OCI-LY7 (cell line): Measurements from ENCODE around the gene LCN2. TPM values are rescaled to one million over a fixed set of nuclear protein-coding genes. Genes with fewer than 3 reads are reported as not detected.

Experiments used
- BruUV-seq: library from RNA; stranded (reverse); fragments of 400-500 nt; replicated peaks from 2 replicates; lab custom pipeline; 2021; lab: Mats Ljungman, UMichigan
- CTCF ChIA-PET: fragments of 300-600 bp; sonication (Branson Sonifier 250); formaldehyde crosslinking; loops from one replicate; lab custom pipeline; 2022; ENCODE audit warnings: antibody characterized with exemption; ENCODE audit not compliant: unreplicated experiment; lab: Charles Lee
- POLR2A ChIA-PET: fragments of 300-600 bp; sonication (Branson Sonifier 250); formaldehyde crosslinking; loops from one replicate; lab custom pipeline; 2022; ENCODE audit warnings: antibody characterized with exemption; lab: Charles Lee
- DNase-seq: peaks from one replicate; pipeline ENCODE4 v3.0.0-alpha.2; 2015; ENCODE audit warnings: low spot score
- H2AFZ ChIP-seq: fragments of 200-600 bp; sonication (generic), shearing (Covaris generic); 2 replicates; pipeline ENCODE4 v1.6.1; 2014; ENCODE audit warnings: mild to moderate bottlenecking, antibody characterized with exemption, low read length, moderate library complexity
- H3K27ac ChIP-seq: fragments of 200-600 bp; sonication (generic); 2 replicates; pipeline ENCODE4 v1.5.1; 2014; ENCODE audit warnings: mixed run types, low read depth, mild to moderate bottlenecking, moderate library complexity, low read length, inconsistent platforms; ENCODE audit not compliant: poor library complexity, severe bottlenecking
- H3K36me3 ChIP-seq: fragments of 200-600 bp; sonication (generic); 2 replicates; pipeline ENCODE4 v1.6.1; 2014; ENCODE audit warnings: mild to moderate bottlenecking, antibody characterized with exemption, low read length, moderate library complexity, mixed read lengths; ENCODE audit not compliant: insufficient read depth
- H3K4me1 ChIP-seq: fragments of 200-600 bp; sonication (generic); 2 replicates; pipeline ENCODE4 v1.5.1; 2014; ENCODE audit warnings: mild to moderate bottlenecking, low read length; ENCODE audit not compliant: insufficient read depth, poor library complexity, severe bottlenecking
- H3K4me2 ChIP-seq: fragments of 200-600 bp; sonication (generic); 2 replicates; pipeline ENCODE4 v1.6.1; 2014; ENCODE audit warnings: mild to moderate bottlenecking, low read length
- H3K4me3 ChIP-seq: fragments of 200-600 bp; sonication (generic); 2 replicates; pipeline ENCODE4 v1.5.1; 2014; ENCODE audit warnings: mild to moderate bottlenecking, low read depth, low read length; ENCODE audit not compliant: poor library complexity, severe bottlenecking
- H3K79me2 ChIP-seq: fragments of 200-600 bp; sonication (generic); 2 replicates; pipeline ENCODE4 v1.6.1; 2016; ENCODE audit warnings: low read depth, mild to moderate bottlenecking, low read length, moderate library complexity, mixed read lengths; ENCODE audit not compliant: insufficient read depth
- H3K9me2 ChIP-seq: fragments of 200-600 bp; sonication (generic); 2 replicates; pipeline ENCODE4 v1.6.1; 2016; ENCODE audit warnings: mild to moderate bottlenecking, low read length, mixed read lengths; ENCODE audit not compliant: insufficient read depth
- H3K9me3 ChIP-seq: fragments of 200-600 bp; sonication (generic); 2 replicates; pipeline ENCODE4 v1.6.1; 2014; ENCODE audit warnings: mild to moderate bottlenecking, mixed run types, low read length, mixed read lengths
- H4K20me1 ChIP-seq: fragments of 200-600 bp; sonication (generic); 2 replicates; pipeline ENCODE4 v1.6.1; 2014; ENCODE audit warnings: mild to moderate bottlenecking, antibody characterized with exemption, low read length, moderate library complexity, mixed read lengths; ENCODE audit not compliant: insufficient read depth
- EZH2phosphoT487 ChIP-seq: fragments of 200-600 bp; sonication (generic); IDR thresholded peaks from 2 replicates; pipeline ENCODE4 v1.6.1; 2018; ENCODE audit warnings: low read depth, borderline replicate concordance, mild to moderate bottlenecking, mixed run types, antibody characterized with exemption, low read length, moderate library complexity, mixed read lengths
- intact Hi-C: fragments of 100-400 bp; cut with micrococcal nuclease; formaldehyde crosslinking; loops from one replicate; pipeline ENCODE4 v1.10.0; 2022; ENCODE audit not compliant: unreplicated experiment
- total RNA-seq, 2 experiments: library from RNA; depleted of rRNA in 1 of 2; stranded (reverse); fragments of >200 nt in 1 of 2; shearing (Covaris generic) in 1 of 2; gene quantifications; 2 replicates each; pipeline ENCODE4 v1.2.3, GENCODE V29; 2014 to 2022
- TF ChIP-seq, protein P1 (sequence below): fragments of 200-600 bp; sonication (generic); conservative IDR thresholded peaks from 2 replicates; pipeline ENCODE4 v1.5.1; 2014; ENCODE audit warnings: mild to moderate bottlenecking, antibody characterized with exemption, low read length, moderate library complexity, mixed read lengths

Gene LCN2
- total RNA-seq, 2 experiments from 2014 or later = not detected

DNA sequence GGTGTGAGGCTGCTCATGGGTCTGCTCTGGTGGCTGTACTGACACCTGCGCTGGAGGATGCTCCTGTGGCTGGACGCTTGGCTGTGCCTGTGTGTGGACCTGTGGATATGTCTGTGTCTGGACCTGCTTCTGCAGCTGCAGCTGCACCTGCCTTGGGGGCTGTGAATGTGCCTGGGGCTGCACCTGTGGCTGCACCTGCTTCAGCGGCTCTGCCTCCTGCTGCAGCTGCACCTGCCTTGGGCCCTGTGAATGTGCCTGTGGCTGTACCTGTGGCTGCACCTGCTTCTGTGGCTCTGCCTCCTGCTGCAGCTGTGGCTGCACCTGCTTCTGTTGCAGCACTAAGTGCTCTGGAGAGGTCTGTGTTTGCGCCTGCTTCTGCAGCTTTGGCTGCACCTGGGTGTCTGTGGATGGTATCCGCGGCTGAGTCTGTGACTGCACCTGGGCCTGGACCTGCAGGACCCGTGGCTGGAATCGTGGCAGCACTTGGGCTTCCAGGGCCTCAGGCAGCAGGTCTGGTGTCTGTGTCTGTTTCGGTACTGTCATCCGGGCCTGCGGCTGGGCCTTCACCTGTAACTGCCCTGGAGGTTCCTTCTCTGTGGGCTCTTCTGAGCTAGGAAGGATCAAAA lies 29.7 kb downstream of the LCN2 start:
- Histone ChIP-seq H3K9me3 (0 out of 2 replicates have a peak, but pooled peaks cover 3% of the 10 kb centered on the region), H2AFZ (no peak overlapping the region), H4K20me1 (no peaks in the 10 kb centered on the region), H3K4me3 (no peak overlapping the region), H3K4me1 (no peaks in the 10 kb centered on the region), H3K79me2 (no peaks in the 10 kb centered on the region), H3K27ac (no peak overlapping the region), H3K36me3 (peaks cover 83% of the 10 kb centered on the region), H3K4me2 (no peak overlapping the region), H3K9me2 (no peaks in the 10 kb centered on the region)
- TF ChIP-seq EZH2phosphoT487 = no peak
- TF ChIP-seq, protein P1, sequence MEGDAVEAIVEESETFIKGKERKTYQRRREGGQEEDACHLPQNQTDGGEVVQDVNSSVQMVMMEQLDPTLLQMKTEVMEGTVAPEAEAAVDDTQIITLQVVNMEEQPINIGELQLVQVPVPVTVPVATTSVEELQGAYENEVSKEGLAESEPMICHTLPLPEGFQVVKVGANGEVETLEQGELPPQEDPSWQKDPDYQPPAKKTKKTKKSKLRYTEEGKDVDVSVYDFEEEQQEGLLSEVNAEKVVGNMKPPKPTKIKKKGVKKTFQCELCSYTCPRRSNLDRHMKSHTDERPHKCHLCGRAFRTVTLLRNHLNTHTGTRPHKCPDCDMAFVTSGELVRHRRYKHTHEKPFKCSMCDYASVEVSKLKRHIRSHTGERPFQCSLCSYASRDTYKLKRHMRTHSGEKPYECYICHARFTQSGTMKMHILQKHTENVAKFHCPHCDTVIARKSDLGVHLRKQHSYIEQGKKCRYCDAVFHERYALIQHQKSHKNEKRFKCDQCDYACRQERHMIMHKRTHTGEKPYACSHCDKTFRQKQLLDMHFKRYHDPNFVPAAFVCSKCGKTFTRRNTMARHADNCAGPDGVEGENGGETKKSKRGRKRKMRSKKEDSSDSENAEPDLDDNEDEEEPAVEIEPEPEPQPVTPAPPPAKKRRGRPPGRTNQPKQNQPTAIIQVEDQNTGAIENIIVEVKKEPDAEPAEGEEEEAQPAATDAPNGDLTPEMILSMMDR = no peak
- ChIA-PET CTCF (interaction anchor here (0.5 kb wide), 1 partner anchor 823 kb away, joined by 4 read pairs; no protein-coding TSS in a partner anchor), POLR2A (no interaction called here)
- intact Hi-C loops = no loop called here
- no peak for DNase-seq
- TSS peak; percentile 69 for BruUV-seq

DNA sequence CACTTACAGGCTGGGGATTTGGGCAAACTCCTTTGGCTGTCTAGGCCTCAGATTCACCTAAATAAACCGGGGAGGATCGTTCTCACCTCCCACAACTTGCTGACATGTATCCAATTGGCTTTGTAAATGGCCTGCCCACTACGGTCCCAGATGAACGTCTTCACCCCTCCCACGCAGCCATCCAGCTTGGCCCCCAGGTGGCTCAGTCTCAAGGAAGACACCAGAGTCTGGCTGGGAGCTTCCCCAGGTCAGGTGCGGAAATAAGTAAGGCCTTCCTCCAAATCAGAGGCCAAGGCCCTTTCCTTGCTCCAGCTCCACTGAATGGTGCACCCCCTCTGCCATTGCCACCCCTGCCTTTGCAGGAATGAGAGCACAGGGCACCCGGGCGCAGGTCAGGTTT lies 30.7 kb downstream of the LCN2 start:
- Histone ChIP-seq H3K27ac (no peak overlapping the region), H3K9me3 (0 out of 2 replicates have a peak, but pooled peaks cover 3% of the 10 kb centered on the region), H2AFZ (no peak overlapping the region), H3K36me3 (peaks cover 75% of the 10 kb centered on the region), H3K4me2 (no peak overlapping the region), H3K79me2 (no peaks in the 10 kb centered on the region), H3K9me2 (no peaks in the 10 kb centered on the region), H3K4me3 (no peak overlapping the region), H3K4me1 (no peaks in the 10 kb centered on the region), H4K20me1 (no peaks in the 10 kb centered on the region)
- ChIA-PET POLR2A (no interaction called here), CTCF (no interaction called here)
- TF ChIP-seq, protein P1 = no peak
- no peak for TF ChIP-seq EZH2phosphoT487
- intact Hi-C loops = no loop called here
- BruUV-seq = no TSS peak
- no peak for DNase-seq

DNA sequence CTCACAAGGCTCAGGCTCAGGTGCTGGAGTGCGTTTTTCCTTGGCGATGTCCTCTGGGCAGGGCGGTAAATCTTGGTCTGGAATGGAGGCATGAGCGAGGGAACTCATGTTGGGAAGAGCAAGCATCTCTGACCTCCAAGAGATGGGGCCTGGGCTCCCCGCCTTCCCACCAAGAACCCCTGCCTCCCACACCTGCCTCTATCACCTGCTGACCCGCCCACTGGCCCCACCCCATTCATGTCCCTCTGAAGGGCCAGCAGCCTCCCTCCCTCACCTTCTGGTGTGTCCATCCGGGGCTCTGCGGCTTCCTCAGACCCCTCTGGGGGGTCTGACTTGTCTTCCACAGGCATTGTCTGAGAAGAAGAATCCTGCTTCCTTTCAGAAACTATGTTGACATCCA lies 31.2 kb downstream of the LCN2 start:
- Histone ChIP-seq H3K9me3 (0 out of 2 replicates have a peak, but pooled peaks cover 3% of the 10 kb centered on the region), H3K36me3 (peaks cover 75% of the 10 kb centered on the region), H4K20me1 (no peaks in the 10 kb centered on the region), H3K27ac (no peak overlapping the region), H2AFZ (no peak overlapping the region), H3K4me2 (no peak overlapping the region), H3K9me2 (no peaks in the 10 kb centered on the region), H3K79me2 (no peaks in the 10 kb centered on the region), H3K4me1 (no peaks in the 10 kb centered on the region), H3K4me3 (no peak overlapping the region)
- ChIA-PET CTCF (no interaction called here), POLR2A (no interaction called here)
- no peak for DNase-seq
- no peak for TF ChIP-seq EZH2phosphoT487
- TF ChIP-seq, protein P1 = no peak
- intact Hi-C loops = no loop called here
- no TSS peak for BruUV-seq
